ENCODE results near the gene KCNIP1.

Gene KCNIP1

DNA sequence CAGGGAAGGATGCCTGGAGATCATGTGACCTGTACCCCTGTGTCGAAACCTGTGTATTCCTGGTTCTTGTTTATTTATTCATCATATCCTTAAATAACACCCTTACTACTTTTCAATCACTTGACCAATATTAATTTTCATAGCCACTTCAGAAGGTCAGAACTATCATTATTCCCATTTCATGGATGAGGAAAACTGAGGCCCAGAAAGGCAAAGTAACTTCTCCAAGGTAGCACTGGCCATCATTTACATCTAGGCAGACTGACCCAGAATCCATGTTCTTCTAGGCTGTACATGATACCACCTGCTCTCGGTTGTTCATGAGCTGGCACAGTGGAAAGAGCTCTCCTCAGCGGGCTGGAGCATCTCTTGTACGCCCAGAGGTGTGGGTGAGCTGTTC lies 49.4 kb downstream of the KCNIP1 start:
- DNase-seq (ENCODE audit: extremely low read depth, low read depth): no peak
- TF ChIP-seq CTCF (IDR thresholded peaks at IDR 0.05; ENCODE audit: low read depth, low read length): no peak

- no peak for TF ChIP-seq CTCF (IDR thresholded peaks at IDR 0.05; ENCODE audit: low read depth, low read length)
- DNase-seq (ENCODE audit: extremely low read depth, low read depth): no peak
Measured at GRCh38 chr5:170554521-170555267, 50.9 kb downstream of the KCNIP1 start.

- no peak for TF ChIP-seq CTCF (IDR thresholded peaks at IDR 0.05; ENCODE audit: low read depth, low read length)
- no peak for DNase-seq (ENCODE audit: extremely low read depth, low read depth)
Measured at GRCh38 chr5:170557314-170557713, 53.5 kb downstream of the KCNIP1 start.

DNA sequence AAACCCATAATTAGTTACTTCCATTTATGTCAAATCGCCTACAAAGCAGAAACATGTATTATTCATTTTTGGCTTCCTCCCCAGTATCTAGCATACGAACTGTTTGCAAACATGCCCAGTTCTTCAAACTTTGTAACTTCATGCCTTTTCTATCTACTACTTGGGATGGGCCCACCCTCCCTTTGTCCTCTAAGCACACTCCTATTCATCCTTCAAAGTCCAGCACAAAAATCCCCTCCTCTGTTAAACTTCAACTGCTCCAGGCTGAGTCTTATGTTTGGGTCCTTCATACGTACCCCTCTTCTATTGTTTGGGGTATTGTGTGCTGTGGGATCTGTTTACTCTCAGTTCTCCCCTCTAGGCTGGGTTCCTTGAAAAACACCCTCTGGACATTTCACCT lies 55.5 kb downstream of the KCNIP1 start:
- DNase-seq (ENCODE audit: extremely low read depth, low read depth): no peak
- TF ChIP-seq CTCF (IDR thresholded peaks at IDR 0.05; ENCODE audit: low read depth, low read length): no peak

GRCh38 chr5:170560938-170561337 lies 57.1 kb downstream of the KCNIP1 start:
- DNase-seq (ENCODE audit: extremely low read depth, low read depth): no peak
- TF ChIP-seq CTCF (IDR thresholded peaks at IDR 0.05; ENCODE audit: low read depth, low read length): no peak

DNA sequence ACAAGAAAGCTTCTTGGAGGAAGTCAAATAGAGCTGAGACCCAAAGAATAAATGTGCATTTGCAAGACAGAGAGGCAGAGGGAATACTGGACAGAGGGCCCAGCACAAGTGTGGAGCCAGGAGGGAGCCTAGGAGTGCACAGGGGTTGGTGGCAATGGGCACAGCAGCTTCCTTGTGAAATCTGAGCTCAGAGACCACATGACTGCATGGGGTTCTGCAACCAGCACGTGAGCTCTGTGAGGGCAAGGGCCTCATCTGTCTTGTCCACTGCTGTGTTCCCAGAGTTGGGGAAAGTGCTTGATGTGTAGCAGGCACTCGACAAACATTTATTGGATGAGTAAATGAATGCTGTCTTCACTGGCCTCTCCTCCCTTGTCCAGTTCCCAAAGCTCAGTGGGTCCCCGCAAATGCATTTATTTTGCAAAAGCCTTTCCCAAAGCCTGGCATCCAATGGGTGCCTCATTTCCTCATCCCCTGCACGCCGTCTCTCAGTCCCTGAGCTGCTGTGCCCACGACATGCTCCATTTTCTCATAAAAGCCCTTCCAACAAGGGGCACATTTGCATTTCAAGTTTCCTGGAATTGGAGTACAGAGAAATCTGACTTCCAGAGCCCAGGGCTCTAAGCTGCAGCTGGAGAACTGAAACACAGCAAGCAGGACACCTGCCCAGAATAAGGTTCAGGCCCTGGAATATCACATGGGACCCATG lies 58.5 kb downstream of the KCNIP1 start:
- no peak for TF ChIP-seq CTCF (IDR thresholded peaks at IDR 0.05; ENCODE audit: low read depth, low read length)
- no peak for DNase-seq (ENCODE audit: extremely low read depth, low read depth)

GRCh38 chr5:170562875-170563228 lies 59.0 kb downstream of the KCNIP1 start:
- TF ChIP-seq CTCF (IDR thresholded peaks at IDR 0.05; ENCODE audit: low read depth, low read length): no peak
- no peak for DNase-seq (ENCODE audit: extremely low read depth, low read depth)

Measured in AG09319 (cell line).